ENCODE data around the gene DNAH12.

- TF ChIP-seq YY1 (IDR thresholded peaks at IDR 0.05; ENCODE audit: insufficient read depth, insufficient read length) (no peak), ZNF274 (IDR thresholded peaks at IDR 0.05; ENCODE audit: low read depth, low read length) (no peak)
These were observed 260.8 kb downstream of the DNAH12 start for GRCh38 chr3:57283334-57283733.
